Measurements from ENCODE around the gene HBE1. TPM values are rescaled to one million over a fixed set of nuclear protein-coding genes. Genes with fewer than 3 reads are reported as not detected.

The HBE1 gene
- total and polyA plus RNA-seq, 9 of the 15 experiments (the other 6 are each of a cell fraction or from before 2014, with no cell fraction given): 612 to 10,250 (median 2,181) TPM

DNA sequence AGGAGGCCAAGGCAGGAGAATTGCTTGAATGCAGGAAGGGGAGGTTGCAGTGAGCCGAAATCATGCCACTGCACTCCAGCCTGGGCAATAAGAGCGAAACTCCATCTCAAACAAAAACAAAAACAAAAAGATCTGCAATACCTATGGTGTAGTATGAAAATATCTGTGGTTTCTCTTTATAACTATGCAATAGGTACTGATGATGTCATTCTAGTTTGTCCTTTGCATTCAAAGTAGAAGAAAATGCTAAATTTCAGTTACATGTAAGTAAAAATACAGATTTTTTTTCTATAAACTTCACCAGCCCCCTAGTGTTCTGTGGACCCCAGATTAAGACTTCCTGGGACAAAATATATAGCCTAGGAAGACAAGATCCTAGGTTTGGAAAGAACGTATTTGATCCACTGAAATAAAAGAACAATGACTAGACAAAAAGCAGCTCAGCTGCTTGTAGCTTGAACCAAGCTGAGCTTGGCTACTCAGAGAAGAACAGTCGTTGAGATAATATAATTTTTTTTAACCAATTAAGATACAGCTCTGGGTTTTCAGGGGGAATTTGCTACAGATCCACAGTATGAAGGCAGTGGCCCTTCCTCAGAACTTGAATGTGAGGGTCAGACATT is 2.8 kb upstream of the HBE1 start (continued):
- TF ChIP-seq ZNF830 (CRISPR knock-in tag; IDR thresholded peaks at IDR 0.05) (no peak), ZNF316 (IDR thresholded peaks at IDR 0.05) (peak; percentile 90), ZNF589 (CRISPR knock-in tag; IDR thresholded peaks at IDR 0.05; ENCODE audit: low read depth) (0 out of 2 replicates have a peak, but pooled peaks have one; percentile 11), MAFG (tag; conservative IDR thresholded peaks at IDR 0.05) (peak; percentile 94), PRPF4 (IDR thresholded peaks at IDR 0.05; ENCODE audit: insufficient read depth, low read depth, low read length, poor library complexity, severe bottlenecking) (no peak), FOSL1 (tag; conservative IDR thresholded peaks at IDR 0.05) (0 out of 2 replicates have a peak, but pooled peaks have one; percentile 18), NR2C2 (CRISPR knock-in tag; IDR thresholded peaks at IDR 0.05) (no peak), NR2C2 (tag; IDR thresholded peaks at IDR 0.05) (peak; percentile 29; the same call in 1 of the 2 replicates), CEBPB (tag; IDR thresholded peaks at IDR 0.05) (peak; percentile 39; the same call in 1 of the 2 replicates), CEBPG (CRISPR knock-in tag; IDR thresholded peaks at IDR 0.05) (no peak), CEBPG (tag; conservative IDR thresholded peaks at IDR 0.05 in 1 of 2, IDR thresholded peaks at IDR 0.05 in 1 of 2) (0 out of 4 replicates have a peak, but pooled peaks of 1 of the 2 experiments have one; percentile 18), MTA3 (IDR thresholded peaks at IDR 0.05; ENCODE audit: borderline replicate concordance) (0 out of 2 replicates have a peak, but pooled peaks have one; percentile 5), SMARCA5 (IDR thresholded peaks at IDR 0.05) (0 out of 2 replicates have a peak, but pooled peaks have one; percentile 15), ZKSCAN8 (CRISPR knock-in tag; IDR thresholded peaks at IDR 0.05) (no peak), MAFF (IDR thresholded peaks at IDR 0.05; ENCODE audit: low read length) (peak; percentile 82), TAF1 (IDR thresholded peaks at IDR 0.05; ENCODE audit: control insufficient read depth, extremely low read depth, insufficient read depth, low read length, severe bottlenecking) (no peak), ZNF436 (CRISPR knock-in tag; IDR thresholded peaks at IDR 0.05) (no peak), BACH1 (tag; IDR thresholded peaks at IDR 0.05) (peak; percentile 67; the same call in 1 of the 2 replicates), ZNF263 (CRISPR knock-in tag; IDR thresholded peaks at IDR 0.05; ENCODE audit: borderline replicate concordance) (no peak), ETV5 (CRISPR knock-in tag; IDR thresholded peaks at IDR 0.05; ENCODE audit: low read depth) (no peak)
- TF ChIP-seq, protein P1, sequence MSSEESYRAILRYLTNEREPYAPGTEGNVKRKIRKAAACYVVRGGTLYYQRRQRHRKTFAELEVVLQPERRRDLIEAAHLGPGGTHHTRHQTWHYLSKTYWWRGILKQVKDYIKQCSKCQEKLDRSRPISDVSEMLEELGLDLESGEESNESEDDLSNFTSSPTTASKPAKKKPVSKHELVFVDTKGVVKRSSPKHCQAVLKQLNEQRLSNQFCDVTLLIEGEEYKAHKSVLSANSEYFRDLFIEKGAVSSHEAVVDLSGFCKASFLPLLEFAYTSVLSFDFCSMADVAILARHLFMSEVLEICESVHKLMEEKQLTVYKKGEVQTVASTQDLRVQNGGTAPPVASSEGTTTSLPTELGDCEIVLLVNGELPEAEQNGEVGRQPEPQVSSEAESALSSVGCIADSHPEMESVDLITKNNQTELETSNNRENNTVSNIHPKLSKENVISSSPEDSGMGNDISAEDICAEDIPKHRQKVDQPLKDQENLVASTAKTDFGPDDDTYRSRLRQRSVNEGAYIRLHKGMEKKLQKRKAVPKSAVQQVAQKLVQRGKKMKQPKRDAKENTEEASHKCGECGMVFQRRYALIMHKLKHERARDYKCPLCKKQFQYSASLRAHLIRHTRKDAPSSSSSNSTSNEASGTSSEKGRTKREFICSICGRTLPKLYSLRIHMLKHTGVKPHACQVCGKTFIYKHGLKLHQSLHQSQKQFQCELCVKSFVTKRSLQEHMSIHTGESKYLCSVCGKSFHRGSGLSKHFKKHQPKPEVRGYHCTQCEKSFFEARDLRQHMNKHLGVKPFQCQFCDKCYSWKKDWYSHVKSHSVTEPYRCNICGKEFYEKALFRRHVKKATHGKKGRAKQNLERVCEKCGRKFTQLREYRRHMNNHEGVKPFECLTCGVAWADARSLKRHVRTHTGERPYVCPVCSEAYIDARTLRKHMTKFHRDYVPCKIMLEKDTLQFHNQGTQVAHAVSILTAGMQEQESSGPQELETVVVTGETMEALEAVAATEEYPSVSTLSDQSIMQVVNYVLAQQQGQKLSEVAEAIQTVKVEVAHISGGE (CRISPR knock-in tag; IDR thresholded peaks at IDR 0.05): peak in 1 of 3 experiments; percentile 23; a peak in 1 of 6 replicates
- TF ChIP-seq, protein P2, sequence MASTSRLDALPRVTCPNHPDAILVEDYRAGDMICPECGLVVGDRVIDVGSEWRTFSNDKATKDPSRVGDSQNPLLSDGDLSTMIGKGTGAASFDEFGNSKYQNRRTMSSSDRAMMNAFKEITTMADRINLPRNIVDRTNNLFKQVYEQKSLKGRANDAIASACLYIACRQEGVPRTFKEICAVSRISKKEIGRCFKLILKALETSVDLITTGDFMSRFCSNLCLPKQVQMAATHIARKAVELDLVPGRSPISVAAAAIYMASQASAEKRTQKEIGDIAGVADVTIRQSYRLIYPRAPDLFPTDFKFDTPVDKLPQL (IDR thresholded peaks at IDR 0.05; ENCODE audit: extremely low read depth, insufficient read length): no peak
- TF ChIP-seq, protein P3, sequence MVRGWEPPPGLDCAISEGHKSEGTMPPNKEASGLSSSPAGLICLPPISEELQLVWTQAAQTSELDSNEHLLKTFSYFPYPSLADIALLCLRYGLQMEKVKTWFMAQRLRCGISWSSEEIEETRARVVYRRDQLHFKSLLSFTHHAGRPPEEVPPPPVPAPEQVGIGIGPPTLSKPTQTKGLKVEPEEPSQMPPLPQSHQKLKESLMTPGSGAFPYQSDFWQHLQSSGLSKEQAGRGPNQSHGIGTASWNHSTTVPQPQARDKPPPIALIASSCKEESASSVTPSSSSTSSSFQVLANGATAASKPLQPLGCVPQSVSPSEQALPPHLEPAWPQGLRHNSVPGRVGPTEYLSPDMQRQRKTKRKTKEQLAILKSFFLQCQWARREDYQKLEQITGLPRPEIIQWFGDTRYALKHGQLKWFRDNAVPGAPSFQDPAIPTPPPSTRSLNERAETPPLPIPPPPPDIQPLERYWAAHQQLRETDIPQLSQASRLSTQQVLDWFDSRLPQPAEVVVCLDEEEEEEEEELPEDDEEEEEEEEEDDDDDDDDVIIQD (CRISPR knock-in tag; IDR thresholded peaks at IDR 0.05): no peak

All from K562 (cell line).